ENCODE data around the gene POLR1B.
A peak's percentile ranks its signal among the peaks of the same experiment; 100 is the strongest.
"Not testable (repeated sequence)": the region's sequence is repeated elsewhere in the genome, so short reads cannot be mapped to it uniquely, and the experiment has no call there.

The POLR1B gene

DNA sequence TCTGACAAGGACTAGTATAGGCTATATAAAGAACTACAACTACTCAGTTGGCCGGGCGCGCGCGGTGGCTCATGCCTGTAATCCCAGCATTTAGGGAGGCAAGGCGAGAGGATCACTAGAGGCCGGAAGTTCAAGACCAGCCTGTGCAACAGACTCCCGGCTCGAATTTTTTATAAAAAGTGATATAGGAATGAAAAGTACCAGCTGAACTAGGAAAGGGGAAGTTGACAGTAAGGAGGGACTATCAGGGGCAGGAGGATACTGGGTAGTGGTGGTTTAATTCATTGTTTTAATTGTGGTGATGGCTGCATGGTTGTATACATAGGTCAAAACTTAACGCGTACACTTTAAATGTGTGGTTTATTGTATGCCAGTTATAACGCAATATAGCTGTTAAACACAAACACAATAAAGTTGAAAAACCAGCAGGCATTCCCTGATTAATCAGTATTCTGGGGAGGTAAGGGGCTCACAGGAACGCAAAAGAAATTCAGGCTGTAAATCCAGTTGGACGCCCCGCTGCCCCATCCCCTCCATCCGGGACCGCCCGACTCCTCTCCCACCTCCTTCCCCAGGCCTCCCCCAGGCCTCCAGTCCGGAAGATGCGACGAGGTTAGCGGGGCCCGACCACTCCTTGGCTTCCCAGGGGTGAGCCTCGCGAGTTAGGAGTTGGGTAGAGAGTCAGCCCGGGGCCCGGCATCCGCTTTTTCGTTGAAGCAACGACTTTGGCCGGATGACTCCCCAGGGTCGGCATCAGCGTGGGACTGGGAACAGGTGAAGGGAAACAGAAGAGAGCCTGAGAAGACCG is 746 bp upstream of the POLR1B start:
- peak in 5 of 6 experiments; percentile 3 to 87 (median 69) for DNase-seq

DNA sequence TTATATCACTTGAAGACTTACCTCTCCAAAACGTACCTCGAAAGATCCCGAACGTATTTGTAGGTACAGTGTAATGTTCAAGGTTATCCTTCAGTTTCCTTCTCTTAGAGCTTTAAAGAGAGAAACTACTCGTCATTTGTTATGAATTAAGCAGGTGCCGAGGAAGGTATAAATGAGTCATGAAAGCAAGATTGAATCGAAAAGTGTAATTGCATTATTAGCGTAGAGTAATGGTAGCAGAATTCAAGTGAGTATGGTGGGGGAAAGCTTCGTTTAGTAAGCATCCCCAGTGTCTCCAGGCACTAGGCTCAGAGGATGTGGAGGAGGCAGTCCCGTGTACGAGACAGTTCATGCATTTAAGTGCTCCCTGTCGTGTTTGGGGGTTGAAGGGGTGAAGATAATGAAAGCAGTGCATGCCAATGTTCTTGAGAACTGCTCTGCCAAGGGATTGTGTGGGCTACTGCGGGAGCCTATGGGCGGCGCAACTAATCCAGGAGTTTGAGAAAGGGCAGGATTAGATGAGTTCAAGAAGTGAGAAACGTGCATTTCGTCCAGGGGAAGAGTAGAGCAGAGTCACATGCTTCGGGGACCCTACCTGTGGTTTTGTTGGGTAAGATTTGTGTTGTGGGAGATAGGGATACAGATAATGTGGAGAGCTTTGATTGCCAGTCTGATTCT is 858 bp downstream of the POLR1B start:
- peak in 2 of 6 experiments; percentile 31 to 37 for DNase-seq

DNA sequence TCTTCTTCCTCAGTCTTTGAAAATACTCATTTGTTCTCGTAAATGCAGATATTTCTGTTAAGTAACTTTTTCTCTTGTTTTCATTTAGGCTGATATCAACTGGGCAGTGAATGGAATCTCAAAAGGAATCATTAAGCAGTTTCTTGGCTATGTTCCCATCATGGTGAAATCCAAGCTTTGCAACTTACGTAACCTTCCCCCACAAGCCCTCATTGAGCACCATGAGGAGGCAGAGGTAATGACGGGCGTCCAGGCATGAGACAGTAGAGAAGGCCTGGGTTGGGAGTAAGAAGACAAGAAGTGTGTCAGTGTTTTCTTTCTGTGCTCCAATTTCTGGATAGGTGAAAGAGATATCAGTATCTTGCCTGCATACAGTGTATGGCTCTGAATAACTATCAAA is 5.1 kb downstream of the POLR1B start:
- DNase-seq: no peak

DNA sequence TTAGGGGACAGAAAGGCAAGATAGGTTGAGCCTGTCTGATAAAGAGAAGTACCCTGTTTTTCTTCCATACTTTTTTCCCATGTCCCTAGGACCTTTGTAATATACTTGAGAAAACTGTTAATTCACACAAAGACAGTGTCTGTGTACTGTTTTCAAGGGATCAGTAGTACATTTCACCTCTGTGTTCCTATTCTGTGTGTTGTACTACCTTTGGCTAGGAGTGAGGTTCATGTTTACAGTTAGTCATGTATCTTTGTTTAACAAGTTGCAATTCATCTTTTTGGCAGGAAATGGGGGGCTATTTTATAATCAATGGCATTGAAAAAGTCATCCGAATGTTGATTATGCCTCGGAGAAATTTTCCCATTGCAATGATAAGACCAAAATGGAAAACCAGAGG is 6.7 kb downstream of the POLR1B start:
- no peak for DNase-seq

DNA sequence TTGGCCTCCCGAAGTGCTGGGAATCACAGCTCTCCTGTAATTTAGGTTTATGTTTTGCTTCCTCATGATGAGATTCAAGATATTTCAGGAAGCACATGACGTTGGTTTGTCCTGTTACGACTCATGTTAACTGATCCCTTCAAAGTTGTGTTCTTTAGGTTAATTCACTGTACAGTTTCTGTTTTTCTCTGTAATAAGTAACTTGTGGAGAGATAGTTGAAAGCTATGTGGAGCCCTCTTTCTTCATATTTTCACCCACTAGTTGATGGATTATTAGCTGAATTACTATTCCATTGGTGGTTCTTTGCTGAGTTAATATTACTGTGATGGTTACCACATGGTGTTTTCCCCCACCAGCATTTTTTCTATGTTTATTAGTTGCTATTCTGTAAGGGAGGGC is 23.8 kb downstream of the POLR1B start:
- DNase-seq: no peak

DNA sequence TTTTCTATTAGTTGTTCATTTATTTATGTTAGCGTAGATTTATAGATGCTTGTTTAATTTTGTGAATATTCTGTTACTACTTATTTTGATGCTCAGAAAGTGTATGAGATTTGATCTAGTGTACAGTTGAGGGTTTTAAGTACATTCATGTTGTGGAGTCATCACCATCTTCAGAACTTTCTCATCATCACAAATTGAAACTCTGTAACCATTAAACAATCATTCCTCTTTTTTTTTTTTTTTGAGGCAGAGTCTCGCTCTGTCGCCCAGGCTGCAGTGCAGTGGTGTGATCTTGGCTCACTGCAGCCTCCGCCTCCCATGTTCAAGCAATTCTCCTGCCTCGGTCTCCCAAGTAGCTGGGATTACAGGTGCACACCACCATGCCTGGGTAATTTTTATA is 24.2 kb downstream of the POLR1B start:
- DNase-seq: not testable (repeated sequence)

DNA sequence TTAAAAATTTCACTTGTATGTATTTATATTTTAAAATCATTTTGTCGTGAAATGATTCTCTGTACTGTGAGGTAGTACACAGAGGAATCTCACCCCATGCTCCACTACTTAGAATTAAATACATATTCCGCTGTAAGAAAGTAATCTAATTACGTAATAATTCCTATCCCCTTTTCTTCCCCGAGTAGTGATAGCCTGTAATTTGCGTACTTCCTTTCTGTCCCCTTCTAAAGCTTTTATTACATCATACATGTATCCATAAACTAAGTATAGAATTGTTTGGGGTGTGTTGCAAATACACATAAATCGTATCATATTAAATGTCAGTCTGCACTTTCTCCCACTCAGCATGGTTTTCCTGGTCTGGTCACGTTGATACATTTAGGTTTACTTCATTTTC is 29.7 kb downstream of the POLR1B start:
- DNase-seq: no peak

DNA sequence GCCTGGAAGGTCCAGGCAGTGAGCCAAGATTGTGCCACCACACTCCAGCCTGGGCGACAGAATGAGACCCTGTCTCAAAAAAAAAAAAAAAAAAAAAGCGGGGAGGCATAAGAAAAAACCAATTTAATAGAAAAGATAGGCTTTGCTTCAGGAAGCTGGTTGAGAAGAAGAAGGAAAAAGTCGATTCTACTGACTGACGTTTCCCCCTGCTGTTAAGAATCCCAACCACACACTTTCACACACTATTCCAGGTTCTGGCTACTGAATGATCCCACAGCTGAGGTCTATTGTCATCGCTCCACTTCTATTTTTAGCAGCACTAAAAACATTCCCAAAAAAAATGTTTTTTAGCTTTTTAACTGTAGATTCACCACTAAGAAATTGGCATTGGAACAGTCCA is 35.5 kb downstream of the POLR1B start:
- DNase-seq: no peak

DNA sequence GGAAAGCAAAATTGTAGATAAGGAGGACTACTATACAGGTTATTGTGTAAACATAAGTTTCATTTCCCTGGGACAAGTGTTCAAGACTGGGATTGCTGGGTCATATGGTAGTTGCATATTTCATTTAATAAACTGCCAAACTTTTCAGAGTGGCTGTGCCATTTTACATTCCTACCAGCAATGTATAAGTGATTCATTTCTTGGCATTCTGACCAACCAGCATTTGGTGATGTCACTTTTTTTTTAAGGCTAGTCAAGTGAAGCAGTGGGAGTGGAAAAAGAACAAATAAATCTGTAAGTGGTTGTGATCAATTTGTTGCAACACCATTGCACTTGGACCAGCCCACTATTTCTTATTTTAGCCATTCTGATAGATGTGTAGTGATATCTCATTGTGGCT is 37.0 kb downstream of the POLR1B start:
- DNase-seq: no peak

DNA sequence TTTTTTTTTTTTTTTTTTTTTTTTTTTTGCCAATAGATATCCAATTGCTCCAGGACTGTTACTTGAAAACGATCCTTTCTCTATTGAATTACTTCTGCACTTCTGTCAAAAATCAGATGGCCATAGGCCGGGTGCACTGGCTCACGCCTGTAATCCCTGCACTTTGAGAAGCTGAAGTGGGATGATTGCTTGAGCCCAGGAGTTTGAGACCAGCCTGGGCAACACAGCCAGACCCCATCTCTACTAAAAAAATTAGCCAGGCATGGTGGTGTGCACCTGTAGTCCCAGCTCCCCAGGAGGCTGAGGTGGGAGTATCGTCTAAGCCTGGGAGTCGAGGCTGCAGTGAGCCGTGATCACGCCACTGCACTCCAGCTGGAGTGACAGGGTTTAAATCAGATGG is 37.8 kb downstream of the POLR1B start:
- no peak for DNase-seq

DNA sequence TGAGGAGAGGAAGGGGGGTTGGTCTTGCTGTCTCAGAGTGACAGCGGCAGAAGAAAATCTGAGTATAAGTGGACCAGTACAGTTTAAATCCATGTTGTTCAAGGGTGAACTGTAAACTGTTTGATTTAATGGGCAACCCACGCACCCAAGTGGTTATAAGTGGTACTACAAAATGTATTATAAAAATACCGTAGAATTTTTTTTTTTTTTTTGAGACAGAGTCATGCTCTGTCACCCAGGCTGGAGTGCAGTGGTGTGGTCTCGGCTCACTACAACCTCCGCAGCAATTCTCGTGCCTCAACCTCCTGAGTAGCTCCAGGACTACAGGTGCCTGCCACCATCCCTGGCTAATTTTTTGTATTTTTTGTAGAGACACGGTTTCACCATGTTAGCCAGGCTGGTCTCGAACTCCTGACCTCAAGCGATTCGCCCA is 40.1 kb downstream of the POLR1B start:
- peak; percentile 3 to 62 (median 22) for DNase-seq

DNA sequence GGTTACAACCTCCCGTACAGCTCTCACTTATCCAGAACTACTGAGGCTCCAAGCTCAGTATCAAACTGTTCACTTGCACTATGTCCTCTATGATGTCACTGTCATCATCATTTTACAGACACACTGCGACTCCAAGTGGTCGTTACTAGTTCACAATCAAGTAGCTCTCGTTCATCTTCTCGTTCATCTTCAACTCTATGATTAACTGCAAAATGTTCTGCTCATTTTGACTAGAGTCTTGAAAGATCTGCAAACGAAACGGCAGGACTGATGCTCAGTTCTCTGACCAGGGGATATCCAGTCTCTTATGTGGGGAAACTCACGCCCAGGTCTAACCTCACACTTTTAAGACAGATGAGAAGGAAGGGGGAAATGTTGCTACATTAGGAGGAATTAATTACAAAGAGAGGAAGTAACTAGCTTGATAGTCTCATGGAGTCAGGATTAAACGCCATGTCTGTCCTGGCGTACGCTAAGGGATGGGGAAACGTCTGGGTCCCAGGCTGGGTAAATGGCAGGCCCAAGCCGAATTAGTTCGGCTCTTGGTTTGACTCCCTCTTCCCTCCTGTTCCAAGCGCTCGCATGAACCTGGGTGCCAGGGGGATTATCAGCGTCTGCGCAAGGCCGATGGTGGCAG is 41.4 kb downstream of the POLR1B start:
- DNase-seq: peak in 2 of 6 experiments; percentile 15 to 45

DNA sequence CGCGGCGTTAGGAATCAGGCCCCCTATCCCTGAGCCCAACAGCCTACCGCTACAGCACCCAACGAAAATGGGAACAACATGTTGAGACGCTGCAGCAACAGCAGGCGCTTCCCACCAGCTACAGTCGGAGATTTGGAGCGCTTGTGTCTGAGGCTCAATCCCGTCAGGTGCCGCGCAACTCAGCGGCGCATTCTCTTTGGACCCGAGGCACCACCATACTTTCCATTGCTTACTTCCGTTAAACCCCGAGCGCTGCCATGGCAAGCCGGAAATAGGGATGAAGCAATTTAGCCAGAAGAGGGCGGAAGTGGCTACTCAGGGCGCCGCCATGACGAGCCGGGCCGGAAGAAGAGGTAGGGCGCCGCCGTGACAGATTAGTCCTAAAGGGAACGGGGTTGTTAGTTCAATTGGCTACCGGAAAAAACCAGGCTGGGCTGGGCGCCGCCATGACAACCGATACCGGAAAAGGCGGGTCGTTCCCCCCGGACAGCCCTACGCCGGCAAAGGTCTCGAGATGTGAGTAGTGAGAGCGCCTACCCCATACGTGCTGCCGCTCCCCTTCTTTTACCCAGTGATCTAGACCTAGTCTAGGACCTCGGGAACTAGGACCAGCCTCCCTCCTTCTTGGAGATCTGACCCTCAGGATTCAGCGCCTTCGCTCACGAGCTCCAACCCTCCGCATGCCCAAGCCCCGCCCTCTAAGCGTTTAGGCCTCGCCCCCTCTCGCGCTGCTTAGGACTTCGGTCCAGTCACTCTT is 42.0 kb downstream of the POLR1B start, which contains the start of gene CHCHD5:
TSS of gene CHCHD5 (plus strand) at position 476 of the 757 bp plus-strand sequence. CDS start at position 515, 39 bp downstream.
- DNase-seq: peak; percentile 85 to 94 (median 92)

DNA sequence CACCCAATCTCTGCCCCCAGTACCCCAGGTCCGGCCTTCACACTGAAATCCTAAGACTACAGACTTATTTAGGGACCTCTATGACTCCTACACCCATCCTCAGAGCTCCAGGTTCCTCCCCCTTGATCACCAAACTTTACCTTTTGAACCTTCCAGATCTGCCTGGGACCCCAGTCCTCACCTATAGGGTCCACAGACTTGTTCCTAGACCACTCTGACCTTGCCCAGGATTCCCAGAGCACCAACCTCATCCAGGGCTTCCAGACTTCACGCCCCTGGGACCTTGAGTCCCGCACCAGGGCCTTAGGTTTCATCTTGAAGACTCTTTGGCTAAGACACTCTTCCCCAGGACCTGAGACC is 42.6 kb downstream of the POLR1B start:
- no peak for DNase-seq

DNA sequence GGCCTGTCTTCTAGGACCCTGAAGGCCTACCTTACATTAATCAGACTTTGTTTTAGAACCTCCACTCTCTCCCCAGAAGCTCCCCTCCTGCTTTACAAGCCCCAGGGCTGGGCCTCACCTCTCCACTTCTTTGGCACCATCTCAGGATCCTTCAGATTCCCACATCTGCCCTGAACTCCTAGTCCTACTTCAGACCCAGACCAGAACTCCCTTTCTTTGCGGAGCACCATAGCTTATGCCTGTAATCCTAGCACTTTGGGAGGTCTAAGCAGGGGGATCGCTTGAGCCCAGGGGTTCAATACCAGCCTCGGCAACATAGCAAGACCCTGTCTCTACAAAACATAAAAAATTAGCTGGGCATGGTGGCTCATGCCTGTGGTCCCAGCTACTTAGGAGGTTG is 43.1 kb downstream of the POLR1B start:
- DNase-seq: no peak

DNA sequence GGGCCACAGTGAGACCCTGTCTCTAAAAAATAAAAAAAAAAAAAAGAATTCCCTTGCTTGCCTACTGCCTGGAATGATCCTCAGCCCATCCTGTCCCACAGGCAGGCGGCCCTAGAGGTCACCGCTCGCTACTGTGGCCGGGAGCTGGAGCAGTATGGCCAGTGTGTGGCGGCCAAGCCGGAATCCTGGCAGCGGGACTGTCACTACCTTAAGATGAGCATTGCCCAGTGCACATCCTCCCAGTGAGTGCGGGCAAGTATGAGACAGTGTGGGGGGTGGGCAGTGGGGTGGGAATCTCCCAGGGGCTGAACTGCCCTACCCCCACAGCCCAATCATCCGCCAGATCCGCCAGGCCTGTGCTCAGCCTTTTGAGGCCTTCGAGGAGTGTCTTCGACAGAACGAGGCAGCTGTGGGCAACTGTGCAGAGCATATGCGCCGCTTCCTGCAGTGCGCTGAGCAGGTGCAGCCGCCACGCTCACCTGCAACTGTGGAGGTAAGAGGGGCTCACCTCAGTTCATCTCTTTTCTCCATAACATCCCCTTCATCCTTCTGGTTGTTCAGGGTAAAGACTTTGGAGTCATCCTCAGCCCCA is 43.7 kb downstream of the POLR1B start:
- no peak for DNase-seq

DNA sequence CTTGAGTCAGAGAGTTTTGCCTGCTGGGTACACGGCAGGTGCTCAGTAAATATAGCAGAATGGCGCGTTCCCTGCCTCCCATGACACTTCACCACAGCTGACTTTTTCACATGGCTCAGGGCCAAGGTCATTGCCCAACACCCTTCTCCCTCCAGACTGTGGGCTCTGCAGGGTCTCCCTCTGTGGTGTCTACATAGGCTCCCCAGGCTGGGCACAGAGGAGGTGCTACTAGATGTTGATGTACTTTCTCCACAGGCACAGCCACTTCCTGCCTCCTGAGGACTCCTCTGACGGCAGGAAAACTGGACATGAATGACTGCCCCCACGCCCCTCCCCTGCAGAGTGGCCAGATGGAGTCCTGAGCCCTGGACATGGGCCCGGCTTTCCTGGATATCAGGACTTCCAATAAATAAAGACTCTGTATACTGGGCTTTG is 46.4 kb downstream of the POLR1B start:
- DNase-seq: no peak

DNA sequence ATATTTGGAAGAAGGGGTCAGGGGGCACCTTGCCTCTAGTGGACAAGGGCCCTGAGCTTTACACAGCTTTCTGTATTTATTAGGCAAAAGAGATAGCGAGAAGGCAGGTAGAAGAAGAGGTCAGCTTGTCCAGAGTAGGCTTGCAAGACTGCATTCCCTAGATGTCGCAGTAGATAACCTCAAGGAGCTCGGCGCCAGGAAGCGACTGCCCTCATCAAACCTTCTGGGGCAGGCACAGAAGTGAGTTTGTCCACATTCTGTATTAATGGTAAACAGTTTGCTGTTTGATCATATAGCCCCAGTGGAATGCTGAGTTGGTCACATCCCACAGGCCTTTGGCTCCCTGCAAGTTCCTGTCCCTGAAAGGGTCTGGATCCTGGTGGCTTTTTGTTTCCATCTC is 49.1 kb downstream of the POLR1B start:
- DNase-seq: no peak

DNA sequence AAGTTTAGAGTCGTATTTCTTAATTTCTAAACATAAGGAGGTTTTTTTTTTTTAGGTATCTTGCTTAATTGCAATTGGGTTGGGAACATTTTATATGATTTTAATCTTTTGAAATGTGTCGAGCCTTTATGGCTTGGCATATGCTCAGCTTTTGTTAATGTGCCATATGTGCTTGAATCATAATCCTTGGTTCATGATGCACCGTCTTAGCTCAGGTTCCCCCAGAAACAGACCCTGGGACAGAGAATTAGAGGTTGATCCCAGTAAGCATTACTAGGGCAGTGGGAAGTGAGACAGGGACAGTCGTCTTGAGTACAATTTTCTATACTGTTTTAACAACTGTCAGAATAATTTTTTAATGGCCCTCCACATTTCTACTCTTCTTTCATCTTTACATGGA is 51.5 kb downstream of the POLR1B start:
- DNase-seq: no peak

DNA sequence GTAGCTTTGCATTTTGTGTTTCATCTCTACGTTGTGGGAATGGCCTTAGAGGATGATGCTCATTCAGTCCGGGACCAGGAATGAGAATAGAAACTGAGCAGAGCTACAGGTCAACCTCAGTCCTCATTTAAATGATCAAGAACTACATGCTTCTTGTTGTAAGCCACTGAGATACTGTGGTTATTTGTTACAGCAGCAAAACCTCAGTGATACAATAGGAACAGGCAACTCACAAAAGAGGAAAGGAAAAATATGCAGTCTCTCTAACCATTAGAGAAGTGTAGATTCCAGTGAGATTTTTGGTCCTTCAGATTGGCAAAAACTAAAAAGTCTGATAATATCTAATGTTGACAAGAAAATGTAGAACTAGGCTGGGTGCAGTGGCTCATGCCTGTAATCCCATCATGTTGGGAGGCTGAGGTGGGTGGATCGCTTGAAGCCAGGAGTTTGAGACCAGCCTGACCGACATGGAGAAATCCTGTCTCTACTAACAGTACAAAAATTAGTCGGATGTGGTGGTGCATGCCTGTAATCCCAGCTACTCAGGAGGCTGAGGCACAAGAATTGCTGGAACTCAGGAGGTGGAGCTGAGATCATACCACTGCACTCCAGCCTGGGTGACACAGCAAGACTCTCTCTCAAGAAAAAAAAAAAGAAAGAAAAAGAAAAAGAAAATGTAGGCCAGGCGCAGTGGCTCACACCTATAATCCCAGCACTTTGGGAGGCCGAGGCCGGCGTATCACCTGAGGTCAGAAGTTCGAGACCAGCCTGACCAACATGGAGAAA is 55.5 kb downstream of the POLR1B start:
- no peak for DNase-seq

DNA sequence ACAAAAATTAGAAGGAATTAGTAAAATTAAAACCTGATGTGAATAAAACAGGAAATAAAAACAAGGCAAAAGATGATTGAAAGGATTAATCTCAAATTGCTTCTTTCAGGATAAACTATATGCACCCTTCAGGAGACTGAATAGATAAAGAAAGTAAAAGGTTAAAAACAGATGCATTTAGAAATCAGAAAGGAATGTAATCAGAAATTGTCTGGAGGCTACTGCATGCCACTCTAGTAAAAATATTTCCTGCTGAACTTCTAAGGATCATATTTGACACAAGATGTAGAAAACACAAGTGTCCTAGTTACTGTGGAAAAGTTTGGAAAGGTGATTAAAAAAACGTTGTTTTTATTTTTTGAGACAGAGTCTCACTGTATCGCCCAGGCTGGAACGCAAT is 58.4 kb downstream of the POLR1B start:
- no peak for DNase-seq

DNA sequence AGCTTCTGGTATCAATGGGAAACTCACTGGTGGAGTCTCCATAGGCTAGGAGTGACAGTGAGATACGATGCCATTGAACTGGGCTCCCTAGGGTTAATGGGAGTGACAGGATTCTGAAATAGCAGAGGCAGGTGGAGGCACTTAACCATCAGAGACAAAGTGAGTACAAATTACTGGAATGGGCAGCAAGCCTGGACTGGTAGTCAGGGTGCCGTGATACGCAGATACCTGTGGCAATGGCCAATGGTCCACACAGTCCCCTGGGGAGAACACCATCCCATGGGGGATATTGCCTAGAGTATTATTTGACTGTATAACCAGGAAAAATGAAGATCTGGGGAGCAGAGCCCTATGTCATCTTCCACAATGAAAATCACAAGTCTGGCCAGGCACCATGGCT is 59.5 kb downstream of the POLR1B start:
- no peak for DNase-seq

Data from stimulated activated naive CD4-positive, alpha-beta T cell (primary cell).